NCI-H82 treated with DMSO at 0.1 percent for 48 hours (cell line): ENCODE data around the gene STIP1.
A peak's percentile ranks its signal among the peaks of the same experiment; 100 is the strongest.

Source experiments
- DNase-seq: peaks from one replicate; lab custom pipeline; 2025; ENCODE audit not compliant: unreplicated experiment; lab: John Stamatoyannopoulos, UW

The STIP1 gene

GRCh38 chr11:64185693-64186491 lies at the start of gene STIP1:
TSS of gene STIP1 (plus strand) at chr11:64186171. CDS start at chr11:64186262, 91 bp downstream.
- DNase-seq, result peak; percentile 99

GRCh38 chr11:64136765-64137441 lies 49.1 kb upstream of the STIP1 start:
- DNase-seq, result no peak

GRCh38 chr11:64138398-64138797 lies 47.6 kb upstream of the STIP1 start:
- DNase-seq, result no peak

DNA sequence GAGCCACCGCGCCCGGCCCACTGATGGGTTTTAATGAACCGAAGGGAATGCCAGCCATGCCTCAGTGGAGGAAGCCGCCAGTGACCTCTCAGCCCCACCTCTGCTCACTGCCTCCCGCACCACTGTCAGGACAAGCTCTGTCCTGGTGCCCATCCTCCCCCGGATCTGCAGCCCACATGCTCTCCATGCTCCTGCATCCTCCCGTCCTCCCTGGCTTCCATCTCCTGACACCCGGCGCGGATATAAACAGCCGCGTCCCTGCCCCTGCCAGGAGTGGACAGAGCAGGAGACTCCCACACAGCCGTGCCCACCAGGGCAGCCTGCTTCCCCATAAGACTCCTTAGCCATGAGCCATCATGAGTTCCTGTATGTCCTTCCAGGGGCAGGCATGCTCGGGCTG lies 46.9 kb upstream of the STIP1 start:
- no peak for DNase-seq

DNA sequence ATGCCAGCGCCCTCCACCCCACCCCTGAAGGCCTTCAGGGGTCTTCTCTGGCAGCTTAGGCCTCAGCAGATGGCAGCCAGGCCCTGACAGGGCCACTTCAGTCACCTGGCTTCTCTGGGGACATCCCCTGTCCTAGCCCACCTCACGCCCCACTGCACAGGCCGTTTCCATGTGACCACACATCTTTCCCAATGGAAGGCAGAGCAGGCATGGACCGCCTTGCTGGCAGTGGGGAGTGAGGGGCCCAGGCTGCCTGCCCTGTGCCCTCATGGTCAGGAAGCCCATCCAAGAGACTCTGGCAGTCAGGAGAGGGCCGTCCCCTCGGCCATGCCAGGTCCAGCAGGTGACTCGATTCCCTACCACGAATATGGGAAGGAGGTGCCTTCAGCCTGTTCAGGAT lies 45.9 kb upstream of the STIP1 start:
- no peak for DNase-seq

GRCh38 chr11:64141081-64141783 lies 44.7 kb upstream of the STIP1 start:
- no peak for DNase-seq

DNA sequence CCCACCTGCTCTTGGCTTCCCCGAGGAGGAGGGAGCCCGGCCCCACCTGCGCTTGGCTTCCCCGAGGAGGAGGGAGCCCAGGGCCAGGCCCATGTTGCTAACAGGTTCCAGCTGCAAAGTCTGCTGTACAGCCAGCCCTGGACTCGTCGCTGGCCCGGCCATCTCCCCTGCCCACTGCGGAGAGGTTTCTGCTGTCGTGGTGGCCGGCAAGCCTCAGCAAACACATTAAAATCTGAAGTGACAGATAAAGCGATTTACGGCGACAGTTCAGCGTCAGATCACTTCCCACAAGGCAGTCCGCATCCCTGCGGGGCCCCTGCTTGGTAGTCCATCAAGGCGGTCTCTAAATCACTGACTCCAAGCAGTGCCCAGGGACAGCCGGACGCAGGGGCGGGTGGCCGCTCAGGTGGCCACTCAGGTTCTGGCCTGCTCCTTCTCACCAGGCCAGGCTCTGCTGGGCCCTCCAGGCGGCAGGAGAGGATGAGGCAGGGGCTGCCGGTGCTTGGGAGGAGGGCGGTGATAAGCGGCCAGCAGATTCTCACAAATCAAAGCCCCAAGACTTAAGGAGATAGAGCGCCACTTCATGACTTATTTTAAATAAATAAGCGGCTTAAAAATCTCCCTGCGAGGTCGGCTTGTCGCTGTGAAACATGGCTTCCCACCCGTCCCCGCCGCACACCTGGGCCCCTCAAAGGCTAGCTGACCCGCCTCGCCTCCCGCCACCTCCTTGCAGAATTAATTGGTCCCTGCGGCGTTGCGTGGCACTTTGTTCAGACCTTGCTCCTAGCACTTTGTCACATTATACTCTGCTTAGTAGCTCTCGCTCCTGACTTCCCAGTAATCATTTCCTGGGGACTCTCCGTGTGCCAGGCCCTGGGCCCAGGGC lies 41.1 kb upstream of the STIP1 start:
- peak; percentile 69 for DNase-seq

GRCh38 chr11:64146036-64146955 lies 39.7 kb upstream of the STIP1 start:
- DNase-seq, result peak; percentile 67

- DNase-seq, result peak; percentile 41
These were observed 37.6 kb upstream of the STIP1 start for GRCh38 chr11:64148226-64148916.

GRCh38 chr11:64148917-64149617 lies 36.9 kb upstream of the STIP1 start:
- no peak for DNase-seq

- no peak for DNase-seq
These were observed 35.9 kb upstream of the STIP1 start for GRCh38 chr11:64150051-64150450.

DNA sequence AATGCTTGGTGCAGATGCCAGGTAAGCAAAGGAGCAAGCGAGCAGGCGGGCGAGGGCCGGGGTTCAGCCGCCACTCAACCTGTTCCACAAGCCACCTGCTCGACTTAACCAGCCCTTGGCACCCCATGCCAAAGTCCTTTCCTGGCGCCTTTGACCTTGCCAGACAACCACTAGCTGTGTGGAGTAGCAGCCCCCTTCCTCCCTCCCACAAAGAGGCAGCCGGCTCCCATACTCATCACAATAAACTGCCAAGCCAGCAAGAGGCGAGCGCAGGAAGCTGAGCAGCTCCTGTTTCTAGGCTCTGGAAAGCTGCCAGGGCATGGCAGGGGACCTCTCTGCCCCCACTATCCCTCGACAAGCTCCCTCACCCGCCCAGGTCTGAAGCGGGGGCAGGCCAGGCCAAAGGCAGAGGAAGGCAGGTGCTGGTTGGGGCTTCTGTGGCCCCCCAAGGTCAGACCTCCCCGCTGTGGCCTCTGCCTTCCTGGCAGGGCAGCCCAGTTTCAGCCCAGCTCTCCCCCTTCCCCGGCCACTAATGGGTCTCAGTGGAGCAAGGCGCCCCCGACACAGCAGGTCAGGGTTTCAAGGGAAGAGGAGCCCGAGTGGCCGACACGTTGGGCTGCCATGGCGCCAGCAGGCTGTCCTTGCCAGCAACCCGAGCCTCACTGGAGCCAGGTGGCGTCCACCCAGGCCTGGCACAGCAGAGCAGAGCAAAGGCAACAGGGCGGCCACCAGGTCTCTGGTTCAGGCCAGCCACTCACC lies 35.3 kb upstream of the STIP1 start:
- no peak for DNase-seq

DNA sequence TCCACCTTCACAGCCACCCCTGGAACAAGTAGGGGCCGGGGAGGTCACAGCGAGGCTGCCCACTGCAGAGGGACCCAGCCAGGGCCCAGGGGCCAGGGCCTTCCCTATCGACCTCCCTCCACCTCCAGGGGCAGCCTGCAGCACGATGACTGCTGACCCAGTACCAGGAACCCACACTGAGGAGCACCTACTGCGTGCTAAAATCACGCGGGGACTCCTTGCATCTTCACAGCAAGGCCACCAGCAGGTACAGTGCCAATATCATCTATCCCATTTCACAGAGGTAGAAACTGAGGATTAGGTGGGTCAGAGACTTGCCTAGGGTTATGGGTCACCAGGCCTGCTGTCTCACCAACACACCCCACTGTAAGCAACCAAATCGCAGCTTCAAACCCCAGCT lies 34.6 kb upstream of the STIP1 start:
- no peak for DNase-seq

- DNase-seq, result no peak
These were observed 32.9 kb upstream of the STIP1 start for GRCh38 chr11:64152841-64153691.

- DNase-seq, result no peak
These were observed 32.2 kb upstream of the STIP1 start for GRCh38 chr11:64153812-64154211.

DNA sequence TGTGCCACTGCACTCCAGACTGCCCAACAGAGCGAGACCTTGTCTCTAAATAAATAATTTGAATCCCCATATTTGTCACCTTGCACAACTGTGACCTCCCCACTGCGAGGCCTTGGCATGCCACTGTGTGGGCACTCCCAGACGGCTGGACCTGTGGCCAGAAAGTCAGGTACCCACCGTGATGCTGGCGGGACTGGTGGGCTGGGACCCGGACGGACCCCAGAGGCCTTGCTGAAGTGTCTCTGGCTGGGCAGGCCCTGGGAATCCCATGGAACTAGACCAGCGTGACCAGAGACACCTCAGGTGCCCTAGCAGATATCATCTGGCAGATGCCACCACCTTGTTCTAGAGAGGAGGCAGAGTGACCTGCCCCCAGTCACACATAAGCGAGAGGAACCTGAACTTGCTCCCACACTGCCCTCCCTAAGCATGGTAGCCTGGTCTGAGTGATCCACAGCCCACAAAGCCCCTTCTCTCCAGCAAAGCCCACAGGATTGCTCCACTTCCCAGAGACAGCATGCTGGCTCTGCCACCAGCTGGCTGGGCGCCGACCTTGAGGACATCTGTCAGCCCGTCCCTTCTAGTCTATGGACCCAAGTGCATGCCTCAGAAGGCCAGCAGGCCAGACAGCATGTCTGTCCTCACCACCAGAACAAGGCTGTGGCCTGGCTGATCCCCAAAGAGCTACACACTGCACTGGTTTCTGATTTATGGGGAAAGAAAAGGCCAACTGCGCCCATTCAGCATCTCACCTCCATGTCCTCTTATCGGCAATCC lies 29.5 kb upstream of the STIP1 start:
- no peak for DNase-seq
